GM18505 (cell line): Measurements from ENCODE around the gene C11orf24.
"Not testable (repeated sequence)": the region's sequence is repeated elsewhere in the genome, so short reads cannot be mapped to it uniquely, and the experiment has no call there.

Source experiments
- ATAC-seq: cut with Tn5 transposase; IDR thresholded peaks from one replicate; pipeline ENCODE4 v1.9.1; 2021; ENCODE audit not compliant: unreplicated experiment
- POLR2A ChIP-seq: IDR thresholded peaks from 4 replicates; pipeline ENCODE4 v1.6.1; 2011; ENCODE audit warnings: borderline replicate concordance; ENCODE audit not compliant: insufficient read depth, insufficient read length; ENCODE audit errors: extremely low read depth

Gene C11orf24

GRCh38 chr11:68296344-68297051 is 24.7 kb upstream of the C11orf24 start:
- no peak for ATAC-seq
- no peak for TF ChIP-seq POLR2A

- ATAC-seq = no peak
- TF ChIP-seq POLR2A = no peak
Observed at GRCh38 chr11:68295940-68296339, 24.2 kb upstream of the C11orf24 start.

GRCh38 chr11:68295271-68295670 is 23.5 kb upstream of the C11orf24 start:
- no peak for ATAC-seq
- TF ChIP-seq POLR2A = no peak

GRCh38 chr11:68293708-68294107 is 21.9 kb upstream of the C11orf24 start:
- ATAC-seq = no peak
- TF ChIP-seq POLR2A = no peak

GRCh38 chr11:68289456-68289855 is 17.7 kb upstream of the C11orf24 start:
- no peak for ATAC-seq
- no peak for TF ChIP-seq POLR2A

- TF ChIP-seq POLR2A = no peak
- ATAC-seq = no peak
Observed at GRCh38 chr11:68287419-68287818, 15.6 kb upstream of the C11orf24 start.

GRCh38 chr11:68284588-68284987 is 12.8 kb upstream of the C11orf24 start:
- not testable (repeated sequence) for ATAC-seq

- TF ChIP-seq POLR2A = no peak
- ATAC-seq = no peak
Observed at GRCh38 chr11:68282861-68283230, 11.1 kb upstream of the C11orf24 start.

- no peak for ATAC-seq
Observed at GRCh38 chr11:68282141-68282860, 10.5 kb upstream of the C11orf24 start.

GRCh38 chr11:68279676-68280075 is 7.9 kb upstream of the C11orf24 start:
- ATAC-seq = no peak
- TF ChIP-seq POLR2A = no peak

More at GRCh38 chr11:68282141-68282860, 10.5 kb upstream of the C11orf24 start:
- no peak for TF ChIP-seq POLR2A

GRCh38 chr11:68276861-68277260 is 5.1 kb upstream of the C11orf24 start:
- TF ChIP-seq POLR2A = no peak
- no peak for ATAC-seq

- TF ChIP-seq POLR2A = no peak
- ATAC-seq = no peak
Observed at GRCh38 chr11:68275721-68276507, 4.1 kb upstream of the C11orf24 start.

GRCh38 chr11:68274306-68274705 is 2.5 kb upstream of the C11orf24 start:
- ATAC-seq = no peak
- TF ChIP-seq POLR2A = no peak
